OCI-LY7 (cell line): ENCODE results near the gene FGD5.

Experiments
- EZH2phosphoT487 ChIP-seq: fragments of 200-600 bp; sonication (generic); IDR thresholded peaks from 2 replicates; pipeline ENCODE4 v1.6.1; 2018; ENCODE audit warnings: low read depth, borderline replicate concordance, mild to moderate bottlenecking, mixed run types, antibody characterized with exemption, low read length, moderate library complexity, mixed read lengths
- TF ChIP-seq, protein P1 (sequence below): fragments of 200-600 bp; sonication (generic); conservative IDR thresholded peaks from 2 replicates; pipeline ENCODE4 v1.5.1; 2014; ENCODE audit warnings: mild to moderate bottlenecking, antibody characterized with exemption, low read length, moderate library complexity, mixed read lengths

- TF ChIP-seq, protein P1, sequence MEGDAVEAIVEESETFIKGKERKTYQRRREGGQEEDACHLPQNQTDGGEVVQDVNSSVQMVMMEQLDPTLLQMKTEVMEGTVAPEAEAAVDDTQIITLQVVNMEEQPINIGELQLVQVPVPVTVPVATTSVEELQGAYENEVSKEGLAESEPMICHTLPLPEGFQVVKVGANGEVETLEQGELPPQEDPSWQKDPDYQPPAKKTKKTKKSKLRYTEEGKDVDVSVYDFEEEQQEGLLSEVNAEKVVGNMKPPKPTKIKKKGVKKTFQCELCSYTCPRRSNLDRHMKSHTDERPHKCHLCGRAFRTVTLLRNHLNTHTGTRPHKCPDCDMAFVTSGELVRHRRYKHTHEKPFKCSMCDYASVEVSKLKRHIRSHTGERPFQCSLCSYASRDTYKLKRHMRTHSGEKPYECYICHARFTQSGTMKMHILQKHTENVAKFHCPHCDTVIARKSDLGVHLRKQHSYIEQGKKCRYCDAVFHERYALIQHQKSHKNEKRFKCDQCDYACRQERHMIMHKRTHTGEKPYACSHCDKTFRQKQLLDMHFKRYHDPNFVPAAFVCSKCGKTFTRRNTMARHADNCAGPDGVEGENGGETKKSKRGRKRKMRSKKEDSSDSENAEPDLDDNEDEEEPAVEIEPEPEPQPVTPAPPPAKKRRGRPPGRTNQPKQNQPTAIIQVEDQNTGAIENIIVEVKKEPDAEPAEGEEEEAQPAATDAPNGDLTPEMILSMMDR = no peak
- TF ChIP-seq EZH2phosphoT487 = no peak
Measured at GRCh38 chr3:14943042-14943441, 124.3 kb downstream of the FGD5 start.
